GM19324 (cell line): ENCODE results near the gene FBXL19.
"Not testable (repeated sequence)": the region's sequence is repeated elsewhere in the genome, so short reads cannot be mapped to it uniquely, and the experiment has no call there.

Experiments
- ATAC-seq: cut with Tn5 transposase; IDR thresholded peaks from one replicate; pipeline ENCODE4 v1.9.1; 2021; ENCODE audit warnings: mild to moderate bottlenecking, moderate library complexity; ENCODE audit not compliant: unreplicated experiment, low FRiP score

The FBXL19 gene, protein sequence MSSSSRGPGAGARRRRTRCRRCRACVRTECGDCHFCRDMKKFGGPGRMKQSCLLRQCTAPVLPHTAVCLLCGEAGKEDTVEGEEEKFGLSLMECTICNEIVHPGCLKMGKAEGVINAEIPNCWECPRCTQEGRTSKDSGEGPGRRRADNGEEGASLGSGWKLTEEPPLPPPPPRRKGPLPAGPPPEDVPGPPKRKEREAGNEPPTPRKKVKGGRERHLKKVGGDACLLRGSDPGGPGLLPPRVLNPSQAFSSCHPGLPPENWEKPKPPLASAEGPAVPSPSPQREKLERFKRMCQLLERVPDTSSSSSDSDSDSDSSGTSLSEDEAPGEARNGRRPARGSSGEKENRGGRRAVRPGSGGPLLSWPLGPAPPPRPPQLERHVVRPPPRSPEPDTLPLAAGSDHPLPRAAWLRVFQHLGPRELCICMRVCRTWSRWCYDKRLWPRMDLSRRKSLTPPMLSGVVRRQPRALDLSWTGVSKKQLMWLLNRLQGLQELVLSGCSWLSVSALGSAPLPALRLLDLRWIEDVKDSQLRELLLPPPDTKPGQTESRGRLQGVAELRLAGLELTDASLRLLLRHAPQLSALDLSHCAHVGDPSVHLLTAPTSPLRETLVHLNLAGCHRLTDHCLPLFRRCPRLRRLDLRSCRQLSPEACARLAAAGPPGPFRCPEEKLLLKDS

DNA sequence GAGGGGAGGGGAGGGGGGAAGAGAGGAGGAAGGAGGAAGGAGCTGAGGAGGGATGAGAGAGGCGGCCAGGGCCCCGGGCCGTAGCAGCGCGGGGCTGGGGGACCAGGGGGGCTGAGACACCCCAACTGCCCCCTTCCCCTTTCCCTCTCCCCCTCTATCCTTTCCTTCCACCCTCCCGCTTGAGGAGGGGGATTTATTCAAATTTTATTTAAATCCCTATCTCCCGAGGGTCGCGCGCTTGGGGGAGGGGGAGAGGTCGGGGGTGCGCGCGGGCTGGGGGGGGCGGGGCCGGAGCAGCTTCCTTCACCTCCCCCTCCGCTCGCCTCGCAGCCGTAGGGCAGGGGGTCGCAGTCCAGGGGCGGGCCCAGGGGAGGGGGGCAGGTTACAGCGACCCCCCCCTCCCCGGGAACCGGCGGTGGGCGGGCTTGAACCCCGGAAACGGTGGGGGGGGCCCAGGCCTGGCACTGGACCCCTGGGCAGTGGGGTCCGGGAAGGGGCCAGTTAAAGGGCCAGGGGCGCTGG lies at the start of gene FBXL19:
Gene FBXL19 (plus strand): TSS at position 19 of the 522 bp plus-strand sequence. CDS start 2,183 bp downstream, outside the sequence.
- no peak for ATAC-seq

DNA sequence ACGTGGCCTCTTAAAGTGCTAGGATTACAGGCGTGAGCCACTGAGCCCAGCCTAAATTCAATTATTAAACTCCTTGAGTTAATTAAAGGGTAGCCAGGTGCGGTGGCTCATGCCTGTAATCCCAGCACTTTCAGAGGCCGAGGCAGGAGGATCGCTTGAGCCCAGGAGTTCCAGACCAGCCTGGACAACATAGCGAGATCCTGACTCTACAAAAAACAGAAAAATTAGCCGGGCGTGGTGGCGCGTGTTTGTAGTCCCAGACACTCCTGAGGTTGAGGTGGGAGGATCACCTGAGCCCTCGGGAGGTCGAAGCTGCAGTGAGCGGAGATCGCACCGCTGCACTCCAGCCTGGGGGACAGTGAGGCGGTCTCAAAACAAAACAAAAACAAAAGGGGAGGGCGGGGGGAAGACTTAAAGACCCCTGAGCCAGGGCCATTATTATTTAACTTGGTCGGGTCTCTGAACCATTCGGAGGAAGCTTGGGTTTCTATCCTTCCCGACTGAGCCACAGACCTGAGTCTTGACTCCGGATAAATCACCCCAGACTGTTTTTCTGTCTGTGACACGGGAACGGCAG lies 49.0 kb upstream of the FBXL19 start:
- ATAC-seq, result no peak

GRCh38 chr16:30874821-30875717 lies 48.3 kb upstream of the FBXL19 start:
- peak; percentile 86 for ATAC-seq

GRCh38 chr16:30875871-30876801 lies 47.2 kb upstream of the FBXL19 start:
- no peak for ATAC-seq

- no peak for ATAC-seq
Measured at GRCh38 chr16:30876867-30877266, 46.5 kb upstream of the FBXL19 start.

DNA sequence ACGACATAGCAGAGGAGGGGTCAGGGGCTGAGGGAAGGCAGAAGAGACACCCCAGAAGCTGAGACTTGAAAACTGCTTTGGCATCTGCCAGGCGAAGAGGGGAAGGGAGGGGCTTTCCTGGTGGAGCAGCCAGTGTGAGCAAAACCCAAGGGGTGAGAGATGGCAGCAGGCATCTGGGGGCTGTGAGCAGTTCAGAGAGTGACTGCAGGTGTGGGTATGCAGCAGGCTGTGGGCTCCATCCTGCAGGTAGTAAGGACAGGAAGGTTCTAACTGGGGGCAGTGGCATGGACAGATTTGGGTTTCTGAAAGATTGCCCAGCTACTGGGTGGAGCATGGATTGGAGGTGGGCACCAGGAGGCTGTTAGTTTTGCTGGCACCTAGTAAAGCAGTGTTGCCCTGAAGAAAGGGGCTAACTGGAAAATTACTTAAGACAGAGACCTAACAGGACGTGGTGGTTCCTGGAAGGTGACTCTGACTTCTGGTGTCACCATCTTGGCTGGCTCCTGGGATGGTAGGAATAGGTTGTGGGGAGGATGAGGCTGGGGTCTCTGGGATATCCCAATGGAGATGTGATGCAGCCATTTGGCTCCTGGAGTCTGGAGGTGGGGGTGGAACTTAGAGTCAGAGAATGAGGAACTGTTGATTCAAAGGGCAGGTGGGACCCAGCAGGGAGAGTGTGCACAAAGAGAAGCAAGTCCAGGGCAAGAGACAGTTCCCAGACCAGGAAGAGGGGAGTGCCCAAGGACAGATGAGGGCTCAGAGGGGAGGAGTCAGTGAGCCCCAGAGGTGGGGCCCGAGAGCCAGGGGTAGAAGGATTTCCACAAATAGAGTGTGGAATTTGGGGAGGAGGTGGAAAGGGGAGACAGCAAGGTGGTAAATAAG lies 40.7 kb upstream of the FBXL19 start:
- no peak for ATAC-seq

- ATAC-seq, result no peak
Measured at GRCh38 chr16:30884760-30885159, 38.6 kb upstream of the FBXL19 start.

DNA sequence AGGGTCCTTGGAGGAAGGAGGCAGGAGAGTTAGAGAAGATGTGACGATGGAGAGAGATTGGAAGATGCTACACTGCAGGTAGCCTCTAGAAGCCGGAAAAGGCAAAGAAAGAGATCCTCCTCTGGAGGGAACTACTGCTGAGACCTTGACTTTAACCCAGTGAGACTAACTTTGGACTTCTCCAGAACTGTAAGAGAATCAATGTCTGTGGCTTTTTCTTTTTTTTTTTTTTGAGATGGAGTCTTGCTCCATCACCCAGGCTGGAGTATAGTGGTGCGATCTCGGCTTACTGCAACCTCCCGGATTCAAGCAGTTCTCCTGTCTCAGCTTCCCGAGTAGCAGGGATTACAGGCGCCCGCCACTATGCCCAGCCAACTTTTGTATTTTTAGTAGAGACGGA lies 38.2 kb upstream of the FBXL19 start:
- ATAC-seq, result no peak

DNA sequence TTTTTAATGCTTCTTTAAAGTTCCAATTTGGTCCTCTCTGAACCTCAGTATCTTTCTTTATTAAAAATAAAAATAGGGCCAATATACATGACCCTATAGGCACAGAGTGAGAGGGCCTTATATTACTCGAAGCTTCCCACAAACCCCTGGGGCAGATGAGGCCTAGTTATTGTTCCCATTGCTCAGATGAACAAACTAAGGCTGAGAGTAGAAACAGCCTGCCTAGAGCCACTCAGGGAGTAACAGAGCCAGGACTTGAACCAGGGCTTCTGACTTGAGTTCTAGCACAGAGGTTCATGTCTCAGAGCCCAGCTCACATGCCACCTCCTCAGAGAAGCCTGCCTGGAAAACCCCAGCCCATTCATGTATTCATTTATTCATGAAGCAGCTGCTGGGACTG lies 37.2 kb upstream of the FBXL19 start:
- ATAC-seq, result no peak

DNA sequence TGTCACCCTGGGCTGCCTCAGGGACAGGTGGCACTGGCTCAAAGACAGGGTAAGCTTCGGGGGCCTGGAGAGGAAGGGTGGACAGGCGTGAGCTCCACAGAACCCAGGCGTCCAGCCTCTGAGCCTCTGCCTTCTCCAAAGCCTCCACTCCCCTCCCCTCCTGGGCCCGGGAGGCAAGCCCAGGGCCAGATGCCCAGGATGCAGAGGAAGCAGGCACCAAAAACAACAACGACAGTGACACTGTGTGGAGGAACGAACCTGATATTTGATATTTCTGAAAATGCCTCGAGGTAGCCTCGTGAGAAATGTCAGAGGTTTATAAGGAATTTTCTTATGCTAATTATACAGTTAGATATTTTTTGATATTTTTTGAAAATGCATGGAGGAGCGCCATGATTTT lies 35.4 kb upstream of the FBXL19 start:
- ATAC-seq, result no peak

DNA sequence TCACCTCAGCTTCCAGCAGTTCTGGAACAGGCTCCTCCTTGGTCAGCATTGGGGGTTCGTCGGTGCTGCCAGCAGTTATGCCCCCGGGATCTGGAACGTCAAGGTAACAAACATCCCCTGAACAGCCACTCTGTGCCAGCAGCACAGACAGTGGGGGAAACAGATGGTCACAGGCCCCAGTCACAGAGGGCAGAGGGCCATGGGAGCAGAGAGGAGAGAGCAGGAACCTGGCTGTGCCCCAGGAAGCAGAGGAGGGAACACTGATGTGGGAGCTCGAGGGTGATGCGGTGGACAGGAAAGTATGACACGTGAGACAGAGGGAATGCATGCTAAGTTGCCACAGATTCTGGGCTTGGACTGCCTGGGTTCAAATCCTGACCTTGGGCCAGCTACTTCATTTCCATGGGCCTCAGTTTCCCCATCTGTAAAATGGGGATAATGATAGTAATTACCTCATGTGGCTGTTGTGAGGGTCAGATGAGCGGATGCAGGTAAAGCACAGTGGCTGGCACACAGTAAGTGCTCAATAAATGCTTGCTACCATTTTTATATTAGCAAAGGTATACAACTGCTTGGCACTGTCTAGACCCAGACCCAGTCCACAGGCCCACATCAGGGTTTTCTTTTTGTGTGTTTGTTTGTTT lies 34.4 kb upstream of the FBXL19 start:
- ATAC-seq, result no peak

GRCh38 chr16:30889721-30890120 lies 33.7 kb upstream of the FBXL19 start:
- no peak for ATAC-seq

DNA sequence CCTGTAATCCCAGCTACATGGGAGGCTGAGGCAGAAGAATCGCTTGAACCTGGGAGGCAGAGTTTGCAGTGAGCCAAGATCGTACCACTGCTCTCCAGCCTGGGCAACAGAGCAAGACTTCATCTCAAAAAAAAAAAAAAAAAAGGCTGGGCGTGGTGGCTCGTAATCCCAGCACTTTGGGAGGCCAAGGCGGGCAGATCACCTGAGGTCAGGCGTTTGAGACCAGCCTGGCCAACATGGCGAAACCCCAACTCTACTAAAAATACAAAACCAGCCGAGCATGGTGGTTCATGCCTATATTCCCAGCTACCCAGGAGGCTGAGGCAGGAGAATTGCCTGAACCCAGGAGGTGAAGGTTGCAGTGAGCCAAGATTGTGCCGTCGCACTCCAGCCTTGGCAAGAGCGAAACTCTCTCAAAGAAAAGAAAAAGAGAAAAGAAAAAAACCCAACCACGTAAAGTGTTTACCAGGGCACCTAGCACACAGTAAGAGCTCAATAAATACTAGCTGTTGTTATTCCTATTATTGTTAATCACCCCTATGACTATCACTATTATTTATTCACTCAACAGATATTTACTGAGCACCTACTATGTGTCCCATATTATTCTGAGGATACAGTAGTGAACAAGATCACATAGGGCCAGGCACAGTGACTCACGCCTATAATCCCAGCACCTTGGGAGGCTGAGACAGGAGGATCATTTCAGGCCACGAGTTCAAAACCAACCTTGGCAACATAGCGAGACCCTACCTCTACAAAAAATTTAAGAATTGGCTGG lies 32.1 kb upstream of the FBXL19 start:
- not testable (repeated sequence) for ATAC-seq

DNA sequence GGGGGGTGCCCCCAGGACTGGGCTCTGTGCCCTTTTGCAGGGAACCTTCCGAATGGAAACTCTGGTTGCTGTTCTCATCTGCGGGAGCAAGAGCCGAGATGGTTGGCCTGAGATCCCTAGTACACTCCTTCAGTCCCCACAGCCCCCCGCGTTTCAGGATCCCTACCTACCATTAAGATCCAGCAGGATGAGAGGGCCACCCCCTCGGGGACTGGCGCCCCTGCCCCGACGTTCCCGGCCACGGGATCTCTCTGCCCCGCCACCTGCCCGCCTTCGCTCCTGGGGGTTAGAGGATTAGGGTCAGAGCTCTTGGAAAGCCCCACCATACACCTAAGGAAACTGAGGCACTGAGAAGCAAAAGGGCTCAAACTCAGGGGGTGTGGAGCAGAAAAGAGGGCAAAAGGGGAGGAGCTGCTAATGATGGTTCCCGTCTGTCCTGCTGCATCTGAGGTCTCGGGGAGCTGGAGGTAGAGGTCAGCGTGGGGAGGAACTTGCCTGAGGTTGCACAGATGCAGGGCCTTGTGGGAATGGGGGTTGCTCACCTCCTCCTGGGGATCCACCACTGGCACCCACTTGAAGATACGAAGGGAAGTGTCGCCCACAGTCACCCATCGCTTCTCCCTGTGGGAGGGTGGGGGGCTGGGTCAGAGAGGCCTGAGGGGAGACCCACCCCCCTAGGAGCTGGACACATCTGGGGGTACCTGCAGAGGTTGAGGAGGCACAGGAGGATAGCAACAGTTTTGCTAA lies 30.5 kb upstream of the FBXL19 start:
- no peak for ATAC-seq

DNA sequence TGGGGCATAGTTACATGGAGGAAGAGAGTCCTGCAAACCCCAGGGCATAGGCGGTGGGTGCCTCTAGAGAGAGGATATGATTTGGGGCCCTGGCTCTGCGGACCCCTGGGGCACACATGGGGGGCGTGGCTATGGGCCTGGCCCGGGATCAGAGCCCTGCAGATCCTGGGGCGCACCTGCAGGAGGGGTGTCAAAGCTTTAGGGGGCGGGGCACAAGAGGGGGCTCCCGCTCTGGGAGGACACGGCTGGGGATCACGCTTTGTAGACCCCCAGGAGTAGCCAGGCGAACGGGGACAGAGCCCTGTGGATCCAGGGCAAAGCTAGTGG lies 30.0 kb upstream of the FBXL19 start:
- ATAC-seq, result peak; percentile 5

DNA sequence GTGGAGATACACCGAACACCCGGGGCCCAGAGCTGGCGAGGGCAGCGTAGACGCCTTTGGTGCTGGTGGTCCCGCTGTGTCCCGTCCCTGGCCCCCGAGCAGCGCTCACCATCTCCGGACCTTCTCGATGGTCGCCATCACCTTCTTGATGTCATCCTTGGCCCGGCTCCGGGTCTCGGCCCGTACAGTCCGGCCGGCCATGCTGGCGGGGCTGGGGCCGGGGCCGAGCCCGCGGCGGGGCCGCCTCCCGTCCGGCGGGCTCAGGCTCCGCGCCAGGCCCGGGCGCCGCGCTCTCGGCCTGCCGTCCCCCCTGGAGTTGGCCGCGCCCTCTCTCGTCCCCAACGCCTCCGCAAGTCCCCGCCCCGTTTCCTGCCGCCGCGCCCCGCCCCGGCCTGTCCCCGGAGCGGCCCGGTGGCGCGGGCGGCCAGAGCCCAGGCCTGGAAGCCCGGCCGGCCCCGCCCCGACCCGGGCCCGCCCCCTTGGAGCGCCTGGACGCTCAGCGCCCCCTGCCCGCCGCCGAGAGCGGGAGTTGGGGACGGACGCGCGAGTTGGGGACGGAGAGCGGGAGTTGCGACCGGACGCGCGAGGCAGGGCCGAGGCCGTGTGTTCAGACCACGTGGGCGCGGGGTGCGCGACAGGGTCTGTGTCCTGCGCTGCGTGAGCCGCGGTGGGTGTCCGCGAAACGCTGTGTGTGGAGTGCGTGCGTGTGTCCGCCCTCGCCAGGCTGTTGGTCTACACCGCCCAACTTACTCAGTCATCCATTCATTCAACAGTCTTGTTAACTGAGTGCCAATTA lies 29.4 kb upstream of the FBXL19 start, which contains the start of gene BCL7C:
Gene BCL7C (minus strand): TSS at position 334 of the 796 bp plus-strand sequence. CDS start 133 bp downstream, at position 201.
- ATAC-seq, result peak; percentile 73
